SU-DHL-6 (cell line): ENCODE measurements around the gene GAS2L2.
"Not testable (repeated sequence)": the region's sequence is repeated elsewhere in the genome, so short reads cannot be mapped to it uniquely, and the experiment has no call there.

Source experiments
- H2AFZ ChIP-seq: fragments of 200-600 bp; sonication (generic); 2 replicates; pipeline ENCODE4 v1.6.1; 2014; ENCODE audit warnings: low read depth, mild to moderate bottlenecking, moderate library complexity, mixed read lengths, antibody characterized with exemption, low read length; ENCODE audit not compliant: severe bottlenecking
- H3F3A ChIP-seq: fragments of 200-600 bp; shearing (Covaris generic); 2 replicates; pipeline ENCODE4 v1.6.0; 2016; ENCODE audit warnings: antibody characterized with exemption, mild to moderate bottlenecking; ENCODE audit not compliant: insufficient read depth
- H3K27ac ChIP-seq: fragments of 200-600 bp; sonication (generic); 2 replicates; pipeline ENCODE4 v1.5.1; 2016; ENCODE audit warnings: low read depth, mild to moderate bottlenecking, low read length, moderate library complexity, mixed read lengths
- H3K27me3 ChIP-seq: fragments of 200-600 bp; sonication (generic), shearing (Covaris generic); 2 replicates; pipeline ENCODE4 v1.6.0; 2014; ENCODE audit warnings: mild to moderate bottlenecking, low read length
- H3K36me3 ChIP-seq: fragments of 200-600 bp; sonication (generic); 2 replicates; pipeline ENCODE4 v1.6.1; 2014; ENCODE audit warnings: mild to moderate bottlenecking, low read length, mixed read lengths
- H3K4me2 ChIP-seq: fragments of 300-600, 200-600 bp; shearing (Covaris generic), sonication (generic); 2 replicates; pipeline ENCODE4 v1.6.0; 2014; ENCODE audit warnings: low read length, low read depth, mild to moderate bottlenecking; ENCODE audit not compliant: poor library complexity, severe bottlenecking
- H3K4me3 ChIP-seq: fragments of 200-600 bp; sonication (generic); 2 replicates; pipeline ENCODE4 v1.5.1; 2014; ENCODE audit warnings: antibody characterized with exemption, low read length, mild to moderate bottlenecking, mixed read lengths; ENCODE audit not compliant: insufficient read depth, poor library complexity, severe bottlenecking
- H3K79me2 ChIP-seq: fragments of 200-600 bp; sonication (generic); 2 replicates; pipeline ENCODE4 v1.6.1; 2014; ENCODE audit warnings: mild to moderate bottlenecking, low read length, moderate library complexity; ENCODE audit not compliant: insufficient read depth
- H3K9ac ChIP-seq: fragments of 200-600 bp; sonication (generic); 2 replicates; pipeline ENCODE4 v1.7.0; 2014; ENCODE audit warnings: mild to moderate bottlenecking, low read length
- H3K9me2 ChIP-seq: fragments of 200-600 bp; sonication (generic); replicated peaks from 2 replicates; pipeline ENCODE4 v1.6.1; 2014; ENCODE audit warnings: low read length; ENCODE audit not compliant: insufficient read depth
- H3K9me3 ChIP-seq: fragments of 200-600 bp; sonication (generic); 2 replicates; pipeline ENCODE4 v1.6.1; 2014; ENCODE audit warnings: low read length, mixed read lengths; ENCODE audit not compliant: insufficient read depth
- H4K20me1 ChIP-seq: fragments of 200-600 bp; sonication (generic); 2 replicates; pipeline ENCODE4 v1.6.1; 2014; ENCODE audit warnings: low read depth, mild to moderate bottlenecking, antibody characterized with exemption, low read length, moderate library complexity, mixed read lengths
- EZH2phosphoT487 ChIP-seq: fragments of 200-600 bp; sonication (generic), shearing (Covaris generic); conservative IDR thresholded peaks from 2 replicates; pipeline ENCODE4 v1.6.1; 2018; ENCODE audit warnings: mild to moderate bottlenecking, antibody characterized with exemption, low read length, moderate library complexity, mixed read lengths
- TF ChIP-seq, protein P1 (sequence below): fragments of 200-600 bp; sonication (generic); IDR thresholded peaks from one replicate; pipeline ENCODE4 v1.5.1; 2017; ENCODE audit warnings: antibody characterized with exemption, mild to moderate bottlenecking, low read length, moderate library complexity; ENCODE audit not compliant: insufficient read depth, poor library complexity, severe bottlenecking

Gene GAS2L2

DNA sequence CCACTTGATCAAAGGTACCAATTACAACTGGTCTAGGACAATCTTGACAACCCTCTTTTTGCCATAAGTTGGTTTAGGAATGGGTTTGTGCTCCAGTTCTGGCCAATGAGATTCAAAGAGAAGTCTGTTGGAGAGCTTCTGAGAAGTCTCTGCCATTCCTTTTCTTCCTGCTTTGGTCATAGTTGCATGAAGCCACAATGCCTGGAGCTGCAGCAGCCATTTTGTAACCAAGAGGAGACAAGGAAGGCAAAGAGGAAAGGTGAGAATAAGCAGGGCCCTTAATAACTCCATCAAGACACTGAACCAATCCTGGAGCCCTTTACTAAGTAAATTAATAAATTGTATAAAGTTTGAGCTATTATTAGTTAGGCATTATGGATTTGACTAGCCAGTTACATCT is 4.2 kb upstream of the GAS2L2 start:
- Histone ChIP-seq H3K9me2 (no peaks in the 10 kb centered on the region), H3K36me3 (no peaks in the 10 kb centered on the region), H2AFZ (no peak overlapping the region), H3K27me3 (no peaks in the 10 kb centered on the region), H3K4me2 (no peak overlapping the region), H3K9ac (no peak overlapping the region), H3K27ac (no peak overlapping the region), H3F3A (no peaks in the 10 kb centered on the region), H3K9me3 (no peaks in the 10 kb centered on the region), H3K79me2 (no peaks in the 10 kb centered on the region), H4K20me1 (no peaks in the 10 kb centered on the region), H3K4me3 (no peak overlapping the region)
- no peak for TF ChIP-seq EZH2phosphoT487
- TF ChIP-seq, protein P1, sequence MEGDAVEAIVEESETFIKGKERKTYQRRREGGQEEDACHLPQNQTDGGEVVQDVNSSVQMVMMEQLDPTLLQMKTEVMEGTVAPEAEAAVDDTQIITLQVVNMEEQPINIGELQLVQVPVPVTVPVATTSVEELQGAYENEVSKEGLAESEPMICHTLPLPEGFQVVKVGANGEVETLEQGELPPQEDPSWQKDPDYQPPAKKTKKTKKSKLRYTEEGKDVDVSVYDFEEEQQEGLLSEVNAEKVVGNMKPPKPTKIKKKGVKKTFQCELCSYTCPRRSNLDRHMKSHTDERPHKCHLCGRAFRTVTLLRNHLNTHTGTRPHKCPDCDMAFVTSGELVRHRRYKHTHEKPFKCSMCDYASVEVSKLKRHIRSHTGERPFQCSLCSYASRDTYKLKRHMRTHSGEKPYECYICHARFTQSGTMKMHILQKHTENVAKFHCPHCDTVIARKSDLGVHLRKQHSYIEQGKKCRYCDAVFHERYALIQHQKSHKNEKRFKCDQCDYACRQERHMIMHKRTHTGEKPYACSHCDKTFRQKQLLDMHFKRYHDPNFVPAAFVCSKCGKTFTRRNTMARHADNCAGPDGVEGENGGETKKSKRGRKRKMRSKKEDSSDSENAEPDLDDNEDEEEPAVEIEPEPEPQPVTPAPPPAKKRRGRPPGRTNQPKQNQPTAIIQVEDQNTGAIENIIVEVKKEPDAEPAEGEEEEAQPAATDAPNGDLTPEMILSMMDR, result no peak

DNA sequence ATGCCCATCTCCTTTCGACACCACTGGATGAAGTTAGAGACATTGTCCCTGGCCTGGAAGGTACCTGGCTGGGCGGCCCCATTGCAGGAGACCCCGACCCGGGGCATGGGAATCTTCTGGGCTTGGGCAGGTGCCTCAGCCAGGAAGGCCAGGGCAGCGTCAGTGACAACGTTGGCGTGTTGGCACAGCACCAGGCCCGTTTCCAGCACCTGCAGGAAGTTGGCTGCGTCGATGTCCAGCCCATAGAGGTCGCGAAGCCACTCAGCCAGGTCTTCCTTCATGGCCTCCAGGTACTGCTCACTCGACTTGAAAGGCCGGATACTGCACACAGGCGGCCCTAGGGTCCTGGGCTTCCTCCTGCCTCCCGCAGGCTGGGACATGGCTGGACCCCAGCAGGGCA is 568 bp downstream of the GAS2L2 start:
- H4K20me1 ChIP-seq, result no peaks in the 10 kb centered on the region
- H3K9ac ChIP-seq, result no peak overlapping the region
- no peaks in the 10 kb centered on the region for H3F3A ChIP-seq
- no peak overlapping the region for H3K4me2 ChIP-seq
- no peaks in the 10 kb centered on the region for H3K9me2 ChIP-seq
- H3K27ac ChIP-seq, result no peak overlapping the region
- TF ChIP-seq EZH2phosphoT487, result no peak
- TF ChIP-seq, protein P1, result no peak
- no peaks in the 10 kb centered on the region for H3K36me3 ChIP-seq
- H3K79me2 ChIP-seq, result no peaks in the 10 kb centered on the region
- no peaks in the 10 kb centered on the region for H3K27me3 ChIP-seq
- H3K9me3 ChIP-seq, result no peaks in the 10 kb centered on the region
- H2AFZ ChIP-seq, result no peak overlapping the region
- H3K4me3 ChIP-seq, result no peak overlapping the region

DNA sequence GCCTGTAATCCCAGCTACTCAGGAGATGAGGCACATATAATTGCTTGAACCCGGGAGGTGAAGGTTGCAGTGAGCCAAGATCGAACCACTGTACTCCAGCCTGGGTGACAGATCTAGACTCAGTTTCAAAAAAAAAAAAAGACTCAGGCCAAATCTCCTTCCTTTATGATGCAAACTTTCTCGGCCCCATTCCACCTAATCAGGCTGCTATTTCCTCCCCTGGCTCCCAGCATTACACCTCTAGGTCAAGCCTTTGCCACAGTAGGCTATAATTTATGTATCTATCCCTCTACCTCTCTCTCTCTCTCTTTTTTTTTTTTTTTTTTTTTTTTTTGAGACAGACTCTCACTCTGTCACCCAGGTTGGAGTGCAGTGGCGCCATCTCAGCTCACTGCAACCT is 1.5 kb downstream of the GAS2L2 start:
- not testable (repeated sequence) for H3K27ac ChIP-seq, H3K9me2 ChIP-seq, H3K36me3 ChIP-seq, H3F3A ChIP-seq, H3K9me3 ChIP-seq, H3K79me2 ChIP-seq, H4K20me1 ChIP-seq, H3K4me2 ChIP-seq, H3K27me3 ChIP-seq, H3K9ac ChIP-seq, H2AFZ ChIP-seq, H3K4me3 ChIP-seq

DNA sequence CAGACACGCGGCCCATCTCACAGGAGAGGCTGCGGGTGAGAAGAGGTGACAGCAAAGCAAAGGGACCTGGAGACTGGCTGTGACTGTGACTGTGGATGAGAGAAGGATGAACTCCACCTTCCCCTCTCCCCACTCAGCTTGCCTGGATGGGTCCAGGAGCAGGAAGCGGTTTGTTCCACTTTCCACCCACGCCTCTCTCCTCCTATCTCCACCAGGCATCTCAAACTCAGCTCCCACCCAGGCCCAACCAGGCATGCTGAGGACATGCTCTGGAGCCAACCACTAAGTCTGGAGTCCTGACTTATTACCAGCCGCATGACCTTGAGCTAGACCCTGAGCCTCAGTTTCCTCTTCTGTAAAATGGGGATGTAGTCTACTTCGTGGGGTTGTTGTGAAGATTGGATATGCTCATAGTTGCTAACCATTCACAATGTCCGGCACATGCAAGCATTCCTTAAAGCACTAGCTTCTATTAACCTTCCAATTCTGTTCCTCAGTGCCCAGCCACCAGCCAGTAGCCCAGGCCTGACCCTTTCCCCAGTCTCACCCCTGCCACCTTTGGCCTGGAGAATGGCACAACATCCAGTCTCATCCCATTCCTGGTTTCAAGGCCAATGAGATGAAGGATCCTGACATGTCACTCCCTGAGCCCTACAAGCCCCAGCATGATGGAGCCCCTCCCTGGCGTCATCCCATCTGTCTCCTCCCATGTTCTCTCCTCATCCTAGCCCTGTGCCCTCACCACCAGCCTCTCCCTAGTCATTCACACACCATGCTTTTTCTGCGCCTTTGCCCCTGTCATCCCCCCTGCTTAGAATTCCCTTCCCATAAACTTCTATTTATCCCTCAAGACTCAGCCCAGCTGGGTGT is 2.3 kb downstream of the GAS2L2 start:
- H4K20me1 ChIP-seq, result no peaks in the 10 kb centered on the region
- H3K27ac ChIP-seq, result no peak overlapping the region
- no peak overlapping the region for H3K9ac ChIP-seq
- no peaks in the 10 kb centered on the region for H3K9me3 ChIP-seq
- no peaks in the 10 kb centered on the region for H3K27me3 ChIP-seq
- H3K4me2 ChIP-seq, result no peak overlapping the region
- H3K9me2 ChIP-seq, result no peaks in the 10 kb centered on the region
- H3K36me3 ChIP-seq, result no peaks in the 10 kb centered on the region
- no peak for TF ChIP-seq EZH2phosphoT487
- TF ChIP-seq, protein P1, result no peak
- H3K4me3 ChIP-seq, result no peak overlapping the region
- H3F3A ChIP-seq, result no peaks in the 10 kb centered on the region
- H3K79me2 ChIP-seq, result no peaks in the 10 kb centered on the region
- H2AFZ ChIP-seq, result no peak overlapping the region
